Activated CD8-positive, alpha-beta memory T cell treated with anti-CD3 and anti-CD28 coated beads for 4 hours (primary cell): ENCODE data around the gene TAS2R43.
"Not testable (repeated sequence)": the region's sequence is repeated elsewhere in the genome, so short reads cannot be mapped to it uniquely, and the experiment has no call there.

Experiments used
- DNase-seq, 2 donors: peaks; one replicate each; pipeline ENCODE4 v3.0.0-alpha.2; 2020; ENCODE audit warnings: low read depth in 2 of 2

Gene TAS2R43, protein sequence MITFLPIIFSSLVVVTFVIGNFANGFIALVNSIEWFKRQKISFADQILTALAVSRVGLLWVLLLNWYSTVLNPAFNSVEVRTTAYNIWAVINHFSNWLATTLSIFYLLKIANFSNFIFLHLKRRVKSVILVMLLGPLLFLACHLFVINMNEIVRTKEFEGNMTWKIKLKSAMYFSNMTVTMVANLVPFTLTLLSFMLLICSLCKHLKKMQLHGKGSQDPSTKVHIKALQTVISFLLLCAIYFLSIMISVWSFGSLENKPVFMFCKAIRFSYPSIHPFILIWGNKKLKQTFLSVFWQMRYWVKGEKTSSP

DNA sequence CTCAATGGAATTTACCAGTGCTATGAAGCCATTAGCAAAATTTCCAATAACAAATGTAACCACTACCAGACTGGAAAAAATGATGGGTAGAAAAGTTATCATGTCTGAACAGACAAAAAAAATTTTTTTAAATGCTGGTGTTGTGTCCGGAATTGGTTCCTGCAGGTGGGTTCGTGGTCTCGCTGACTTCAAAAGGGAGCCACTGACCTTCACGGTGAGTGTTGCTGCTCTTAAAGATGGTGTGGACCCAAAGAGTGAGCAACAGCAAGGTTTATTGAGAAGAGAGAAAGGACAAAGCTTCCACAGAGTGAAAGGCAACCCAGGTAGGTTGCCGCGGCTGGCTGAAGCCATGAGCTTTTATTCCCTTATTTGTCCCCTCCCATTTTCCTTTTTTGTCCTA lies at the start of gene TAS2R43:
Gene TAS2R43 (minus strand): TSS at position 186 of the 400 bp plus-strand sequence. CDS start 84 bp downstream, at position 102.
- no peak for DNase-seq

DNA sequence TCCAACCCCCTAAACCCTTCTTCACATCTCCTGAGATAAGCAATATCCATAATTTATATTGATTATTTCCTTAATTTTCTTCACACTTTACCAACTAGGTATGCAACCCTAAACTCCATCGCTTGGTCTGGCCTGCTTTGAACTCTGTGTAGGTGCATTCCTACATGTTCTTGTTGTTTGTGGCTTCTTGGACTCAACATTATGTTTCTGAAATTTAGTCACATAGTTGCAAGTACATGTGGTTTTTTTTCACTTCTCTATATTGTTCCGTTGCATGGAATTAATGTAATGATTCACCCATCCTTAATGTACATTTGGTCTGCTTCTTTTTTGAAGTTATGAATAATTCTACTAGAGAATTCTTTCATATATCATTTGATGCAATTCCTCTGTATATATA lies 44.0 kb upstream of the TAS2R43 start:
- DNase-seq: no peak

DNA sequence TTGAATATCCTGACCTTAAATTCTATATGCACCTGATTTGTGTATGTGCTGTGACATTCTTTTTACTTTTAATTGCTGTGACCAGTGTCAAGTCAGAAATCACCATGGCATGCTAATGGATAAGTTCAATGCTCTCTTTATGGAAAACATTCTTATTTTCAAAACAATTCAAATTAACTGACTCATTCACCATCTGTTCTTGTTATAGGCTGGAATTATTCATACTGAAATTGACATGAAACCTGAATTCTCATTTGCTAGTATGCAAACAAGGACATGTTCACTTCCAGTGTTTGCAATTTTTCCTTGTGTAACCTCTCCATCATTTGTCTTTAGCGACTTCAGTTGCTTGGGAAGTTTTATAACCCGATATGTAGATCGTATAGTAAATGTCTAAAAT lies 42.2 kb upstream of the TAS2R43 start, which contains the start of gene TAS2R30:
Gene TAS2R30 (minus strand): TSS at position 340 of the 400 bp plus-strand sequence. CDS start 400 bp downstream, outside the sequence.
- no peak for DNase-seq

DNA sequence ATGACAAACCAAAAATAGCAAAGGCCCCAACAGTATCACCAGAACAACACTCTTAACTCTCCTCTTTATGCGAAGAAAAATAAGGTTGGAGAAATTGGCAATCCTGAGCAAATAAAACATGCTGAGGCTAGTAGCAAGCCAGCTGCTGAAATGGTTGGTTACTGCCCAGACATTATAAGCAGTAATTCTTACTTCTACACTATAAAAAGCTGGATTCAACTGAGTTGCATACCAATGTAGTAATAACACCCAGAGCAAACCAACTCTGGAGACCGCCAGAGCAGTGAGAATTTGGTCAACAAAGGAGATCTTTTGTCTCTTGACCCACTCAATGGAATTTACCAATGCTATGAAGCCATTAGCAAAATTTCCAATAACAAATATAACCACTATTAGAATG lies 41.7 kb upstream of the TAS2R43 start:
- DNase-seq: no peak

DNA sequence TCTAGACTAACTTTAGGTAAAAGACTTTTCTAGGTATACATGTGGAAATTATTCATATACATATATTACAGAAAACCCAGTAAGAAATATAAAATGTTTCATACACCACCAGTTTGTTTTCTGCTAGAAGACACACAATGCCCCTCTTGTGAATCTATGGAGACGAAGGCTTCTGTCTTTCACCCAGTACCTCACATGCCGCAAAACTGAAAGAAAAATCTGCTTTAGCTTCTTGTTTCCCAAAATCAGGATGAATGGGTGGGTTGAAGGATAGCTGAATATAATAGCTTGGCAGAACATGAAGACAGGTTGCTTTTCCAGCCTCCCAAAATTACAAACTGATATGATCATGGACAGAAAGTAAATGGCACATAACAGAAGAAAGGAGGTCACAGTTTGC lies 41.0 kb upstream of the TAS2R43 start:
- DNase-seq: no peak

DNA sequence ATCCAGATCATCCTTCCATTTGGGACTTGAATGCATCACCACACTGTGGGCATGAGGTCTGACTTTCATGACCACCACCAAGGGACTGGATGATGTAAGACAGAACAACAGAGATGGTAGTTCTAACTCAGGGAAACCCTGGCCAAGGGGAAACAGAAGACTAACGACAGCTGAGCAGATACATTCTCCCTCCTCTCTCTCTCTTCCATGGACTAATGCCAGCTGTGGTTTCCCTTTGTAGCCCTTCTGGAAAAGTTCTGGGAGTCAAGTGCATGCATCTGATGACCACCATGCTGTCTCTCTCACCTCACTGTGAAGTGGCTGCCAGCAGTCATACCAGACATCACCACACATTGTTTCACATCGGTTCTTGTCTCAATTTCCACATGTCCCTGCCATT lies 38.9 kb upstream of the TAS2R43 start:
- no peak for DNase-seq

DNA sequence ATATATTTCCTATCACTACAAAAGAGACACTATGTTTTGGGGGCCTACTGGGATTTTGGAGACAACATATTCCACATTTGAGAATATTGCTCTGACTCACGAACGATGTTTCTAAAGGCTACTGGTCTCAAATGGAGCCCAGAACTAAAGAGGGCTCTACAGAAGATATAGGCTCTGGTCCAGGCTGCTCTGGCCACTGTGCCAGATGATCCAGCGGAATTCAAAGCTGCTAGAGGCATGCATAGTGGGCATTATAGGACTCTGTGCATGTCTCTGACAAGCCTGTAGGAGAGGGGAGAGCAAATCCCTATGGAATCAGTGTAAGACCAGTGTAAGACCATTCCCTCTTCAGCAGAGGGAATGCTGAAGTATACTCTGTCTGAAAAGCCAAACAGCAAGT lies 38.3 kb upstream of the TAS2R43 start:
- no peak for DNase-seq

DNA sequence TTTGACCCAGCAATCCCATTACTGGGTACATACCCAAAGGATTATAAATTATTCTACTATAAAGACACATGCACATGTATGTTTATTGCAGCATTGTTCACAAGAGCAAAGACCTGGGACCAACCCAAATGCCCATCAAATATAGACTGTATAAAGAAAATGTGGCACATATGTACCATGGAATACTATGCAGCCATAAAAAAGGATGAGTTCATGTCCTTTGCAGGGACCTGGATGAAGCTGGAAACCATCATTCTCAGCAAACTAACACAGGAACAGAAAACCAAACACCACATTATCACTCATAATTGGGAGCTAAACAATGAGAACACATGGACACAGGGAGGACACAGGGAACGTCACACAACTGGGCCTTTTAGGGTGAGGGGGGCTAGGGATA lies 22.0 kb upstream of the TAS2R43 start:
- not testable (repeated sequence) for DNase-seq

DNA sequence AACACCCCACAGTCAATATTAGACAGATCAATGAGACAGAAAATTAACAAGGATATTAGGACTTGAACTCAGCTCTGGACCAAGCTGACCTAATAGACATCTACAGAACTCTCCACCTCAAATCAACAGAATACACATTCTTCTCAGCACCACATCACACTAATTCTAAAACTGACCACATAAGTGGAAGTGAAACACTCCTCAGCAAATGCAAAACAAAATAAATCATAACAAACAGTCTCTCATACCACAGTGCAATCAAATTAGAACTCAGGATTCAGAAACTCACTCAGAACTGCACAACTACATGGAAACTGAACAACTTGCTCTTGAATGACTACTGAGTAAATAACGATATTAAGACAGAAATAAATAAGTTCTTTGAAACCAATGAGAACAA lies 19.1 kb upstream of the TAS2R43 start:
- not testable (repeated sequence) for DNase-seq

DNA sequence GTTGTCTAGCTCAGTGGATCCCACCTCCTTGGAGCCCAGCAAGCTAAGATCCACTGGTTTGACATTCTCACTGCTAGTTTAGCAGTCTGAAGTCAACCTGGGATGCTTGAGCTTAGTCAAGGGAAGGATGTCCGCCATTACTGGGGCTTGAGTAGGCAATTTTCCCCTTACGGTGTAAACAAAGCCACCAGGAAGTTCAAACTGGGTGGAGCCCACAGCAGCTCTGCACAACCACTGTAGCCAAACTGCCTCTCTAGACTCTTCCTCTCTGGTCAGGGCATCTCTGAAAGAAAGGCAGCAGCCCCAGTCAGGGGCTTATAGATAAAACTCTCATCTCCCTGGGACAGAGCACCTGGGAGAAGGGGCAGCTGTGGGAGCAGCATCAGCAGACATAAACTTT lies 16.7 kb upstream of the TAS2R43 start:
- no peak for DNase-seq

DNA sequence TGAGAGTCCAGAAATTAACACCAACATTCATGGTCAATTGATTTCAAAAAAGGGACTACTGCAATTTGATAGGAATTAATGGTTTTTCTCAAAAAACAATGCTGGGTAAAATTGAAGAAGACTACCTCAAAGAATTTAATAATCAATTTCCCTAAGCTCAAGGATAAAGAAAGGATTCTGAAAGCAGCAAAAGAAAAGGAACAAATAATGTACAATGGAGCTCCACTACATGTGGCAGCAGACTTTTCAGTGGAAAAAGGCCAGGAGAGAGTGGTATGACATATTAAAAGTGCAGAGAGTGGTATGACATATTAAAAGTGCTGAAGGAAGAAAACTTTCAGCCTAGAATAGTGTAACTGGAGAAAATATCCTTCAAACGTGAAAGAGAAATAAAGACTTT lies 15.6 kb upstream of the TAS2R43 start:
- no peak for DNase-seq

DNA sequence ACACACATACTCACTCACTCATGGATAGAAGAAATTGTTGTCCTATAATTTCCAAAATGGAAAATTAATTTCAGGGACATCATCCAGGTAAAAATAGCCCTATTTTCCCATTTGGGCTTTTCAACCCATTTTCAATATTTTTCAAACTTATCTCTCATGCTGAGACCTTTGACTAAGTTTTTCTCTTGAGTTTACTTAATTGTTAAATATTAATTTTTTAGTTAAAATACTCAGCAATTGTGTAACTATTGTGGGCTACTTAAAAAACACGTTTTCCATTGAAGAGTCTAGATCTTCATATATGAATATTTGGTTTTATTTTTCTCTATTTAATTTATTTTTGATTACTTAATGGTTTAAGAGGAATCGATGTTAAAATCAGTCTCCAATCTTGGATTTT lies 14.2 kb upstream of the TAS2R43 start:
- no peak for DNase-seq

DNA sequence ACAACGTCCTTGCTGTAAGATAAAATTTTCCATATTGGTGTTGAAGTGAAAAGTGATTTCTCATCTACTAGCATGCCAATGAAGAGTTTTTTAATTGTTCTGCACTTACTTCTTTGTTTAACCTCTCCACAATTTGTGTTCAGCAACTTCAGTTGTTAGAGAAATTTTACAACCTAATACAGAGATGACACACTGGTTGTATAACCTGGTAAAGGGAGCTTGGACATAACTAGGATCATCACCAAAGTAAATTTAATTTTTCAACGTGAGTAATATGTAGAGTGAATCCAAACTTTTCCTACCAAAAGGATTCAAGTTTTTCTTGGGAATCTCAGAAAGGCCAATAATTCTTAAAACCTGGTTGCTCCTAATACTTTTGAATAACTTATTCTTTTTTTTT lies 13.4 kb upstream of the TAS2R43 start:
- no peak for DNase-seq

DNA sequence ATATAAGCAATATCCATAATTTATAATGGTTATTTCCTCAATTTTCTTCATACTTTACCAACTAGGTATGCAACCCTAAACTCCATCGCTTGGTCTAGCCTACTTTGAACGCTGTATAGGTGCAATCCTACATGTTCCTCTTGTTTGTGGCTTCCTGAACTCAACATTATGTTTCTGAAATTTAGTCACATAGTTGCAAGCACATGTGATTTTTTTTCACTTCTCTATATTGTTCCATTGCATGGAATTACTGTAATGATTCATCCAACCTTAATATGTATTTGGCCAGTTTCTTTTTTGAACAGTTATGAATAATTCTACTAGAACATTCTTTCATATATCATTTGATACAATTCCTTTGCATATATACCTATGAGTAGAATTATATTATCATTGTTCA lies 2.8 kb upstream of the TAS2R43 start:
- DNase-seq: not testable (repeated sequence)

DNA sequence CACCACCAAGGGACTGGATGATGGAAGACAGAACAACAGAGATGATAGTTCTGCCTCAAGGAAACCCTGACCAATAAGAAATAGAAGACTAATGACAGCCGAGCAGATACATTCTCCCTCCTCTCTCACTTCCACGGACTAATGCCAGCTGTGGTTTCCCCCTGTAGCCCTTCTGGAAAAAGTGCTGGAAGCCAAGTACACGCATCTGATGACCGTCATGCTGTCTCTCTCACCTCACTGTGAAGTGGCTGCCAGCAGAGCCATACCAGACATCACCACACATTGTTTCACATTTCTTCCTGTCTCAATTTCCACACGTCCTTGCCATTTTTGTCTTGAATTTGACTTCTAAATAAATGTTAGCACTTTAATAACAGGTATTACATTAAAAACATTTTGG lies 2.9 kb downstream of the TAS2R43 start:
- DNase-seq: no peak

DNA sequence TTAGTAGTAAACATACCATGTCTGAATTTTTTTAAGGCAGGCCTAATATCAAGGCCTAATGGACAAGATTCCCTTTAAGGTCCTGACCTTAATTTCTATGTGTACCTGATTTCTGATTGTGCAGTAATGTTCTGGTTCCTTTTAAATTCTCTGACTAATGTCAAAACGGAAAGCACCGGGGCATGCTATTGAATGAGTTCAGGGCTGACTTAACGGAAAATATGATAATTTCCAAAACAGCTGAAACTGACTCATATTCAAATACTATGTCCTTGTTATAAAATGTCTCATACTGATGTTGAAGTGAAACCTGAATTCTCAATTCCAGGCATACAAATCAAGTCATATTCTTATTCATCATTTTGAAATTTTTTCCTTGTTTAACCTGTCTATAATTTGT lies 6.7 kb downstream of the TAS2R43 start:
- DNase-seq: no peak

DNA sequence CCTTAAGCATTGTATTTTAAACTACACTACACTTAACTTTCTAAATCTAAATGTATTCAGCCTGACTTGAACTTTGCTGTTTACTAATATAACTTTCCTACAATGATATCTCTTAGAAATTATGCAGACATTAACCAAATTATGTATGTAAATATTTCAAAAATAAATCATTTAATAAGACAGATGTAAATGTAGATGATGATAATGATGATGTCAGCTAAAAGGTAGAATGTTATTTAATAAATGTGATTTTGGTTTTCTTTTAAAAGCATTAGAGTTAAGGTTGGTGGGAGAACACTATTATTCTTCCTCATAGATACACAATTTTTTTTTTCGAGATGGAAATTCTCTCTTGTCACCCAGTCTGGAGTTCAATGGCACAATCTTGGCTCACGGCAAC lies 10.1 kb downstream of the TAS2R43 start:
- no peak for DNase-seq

DNA sequence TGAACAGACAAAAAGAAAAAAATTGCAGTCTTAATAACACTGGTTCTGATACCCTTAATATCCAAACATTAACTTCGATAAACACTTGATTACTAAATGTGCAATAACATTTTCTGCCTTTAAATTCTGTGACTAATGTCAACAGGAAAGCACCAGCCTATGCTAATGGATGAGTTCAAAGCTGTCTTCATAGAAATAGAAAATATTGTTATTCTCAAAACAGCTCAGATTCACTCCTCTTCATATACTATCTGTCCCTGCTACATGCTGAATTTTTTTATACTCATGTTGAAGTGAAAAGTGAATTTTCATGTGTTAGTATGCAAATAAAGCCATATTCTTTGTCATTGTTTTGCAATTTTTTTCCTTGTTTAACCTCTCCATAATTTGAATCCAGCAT lies 13.9 kb downstream of the TAS2R43 start:
- no peak for DNase-seq

DNA sequence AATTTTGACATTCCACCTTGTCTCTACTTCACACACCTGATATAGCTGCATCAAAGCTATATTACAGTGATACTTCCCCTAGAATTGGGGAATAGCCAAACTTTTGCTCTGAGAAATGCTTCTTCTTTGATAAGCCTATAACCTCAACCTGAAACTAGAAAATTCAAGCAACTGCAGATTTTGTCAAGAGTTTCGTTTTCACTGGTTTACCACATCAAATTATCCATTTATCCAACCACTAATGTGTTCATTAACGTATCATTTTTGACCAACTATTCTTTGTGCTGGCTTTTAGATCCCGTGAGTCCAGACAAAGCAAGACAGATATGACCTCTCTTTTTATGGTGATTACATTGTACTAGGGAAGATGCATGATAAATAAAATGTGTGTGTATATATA lies 16.5 kb downstream of the TAS2R43 start:
- no peak for DNase-seq

DNA sequence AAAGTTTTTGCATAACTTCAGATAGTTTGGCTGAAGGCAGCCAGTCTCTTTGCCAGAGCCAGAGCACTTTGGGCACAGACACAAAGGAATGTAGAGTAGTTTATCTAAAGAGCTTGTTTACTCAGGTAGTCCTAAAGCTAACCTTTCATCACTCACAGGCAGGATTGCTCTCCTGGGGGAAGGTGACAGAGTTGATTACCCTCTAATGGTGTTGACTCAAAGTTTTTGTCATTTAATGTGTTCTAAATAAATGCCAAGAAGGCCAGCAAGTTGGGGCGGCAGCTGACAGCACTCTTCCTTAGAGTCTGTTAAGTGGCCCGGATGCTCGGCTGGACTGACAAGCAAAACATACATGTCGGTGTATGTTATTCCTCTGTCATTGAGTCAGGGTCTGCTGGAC lies 20.7 kb downstream of the TAS2R43 start:
- DNase-seq: no peak

DNA sequence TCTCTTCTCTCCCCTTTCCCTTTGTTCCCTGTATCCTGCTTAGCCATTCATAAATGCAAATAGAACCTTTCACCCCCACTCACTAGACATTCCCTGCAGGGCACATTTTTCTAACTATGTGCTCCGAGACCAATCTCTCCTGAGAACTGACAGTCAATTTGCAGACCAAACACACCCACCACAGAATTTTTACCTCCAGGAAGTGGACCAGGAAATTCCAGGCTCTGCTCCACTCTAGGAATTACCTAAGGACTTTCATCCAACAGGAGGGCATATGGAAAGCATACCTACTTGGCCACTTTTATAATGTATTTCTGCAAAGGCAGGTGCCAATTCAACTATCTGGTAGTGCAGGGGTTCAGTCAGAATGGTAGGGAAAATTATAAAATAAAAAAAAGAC lies 21.1 kb downstream of the TAS2R43 start:
- no peak for DNase-seq

DNA sequence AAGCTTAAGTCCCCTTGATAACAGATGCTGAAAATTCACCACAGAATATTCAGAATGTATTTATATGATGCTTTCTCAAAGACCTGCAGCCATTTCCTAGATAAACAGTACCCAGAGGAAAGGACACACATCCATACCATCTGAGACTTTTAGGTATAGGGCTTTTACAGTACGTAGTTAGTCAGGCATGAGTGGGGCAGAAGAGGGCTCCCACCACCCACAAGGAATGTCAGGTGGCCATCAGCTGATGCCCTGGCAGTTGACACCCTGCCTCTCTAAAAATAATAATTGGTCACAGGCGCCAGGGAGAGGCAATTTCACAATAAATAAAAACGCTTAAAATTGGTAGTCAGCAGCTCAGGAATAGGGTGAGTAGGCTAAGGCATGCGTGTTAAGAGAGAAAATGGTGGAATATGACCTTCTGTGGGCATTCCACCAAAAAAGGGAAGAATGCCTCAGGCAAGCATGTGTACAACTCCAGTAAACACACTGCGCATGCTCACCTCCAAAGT lies 22.2 kb downstream of the TAS2R43 start:
- no peak for DNase-seq

DNA sequence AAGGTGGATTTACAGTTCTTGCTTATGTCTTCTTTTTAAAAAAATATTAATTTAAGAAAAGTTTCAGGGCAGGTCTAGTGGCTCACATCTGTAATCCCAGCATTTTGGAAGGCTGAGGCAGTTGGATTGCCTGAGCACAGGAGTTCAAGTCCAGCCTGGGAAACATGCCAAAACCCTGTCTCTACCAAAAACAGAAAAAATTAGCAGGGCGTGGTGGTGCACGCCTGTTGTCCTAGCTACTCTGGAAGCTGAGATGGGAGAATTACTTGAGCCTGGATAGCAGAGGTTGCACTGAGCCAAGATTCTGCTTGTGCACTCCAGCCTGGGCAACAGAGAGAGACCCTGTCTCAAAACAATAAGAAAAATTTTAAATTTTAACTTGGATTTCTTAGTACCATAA lies 24.6 kb downstream of the TAS2R43 start:
- DNase-seq: no peak

DNA sequence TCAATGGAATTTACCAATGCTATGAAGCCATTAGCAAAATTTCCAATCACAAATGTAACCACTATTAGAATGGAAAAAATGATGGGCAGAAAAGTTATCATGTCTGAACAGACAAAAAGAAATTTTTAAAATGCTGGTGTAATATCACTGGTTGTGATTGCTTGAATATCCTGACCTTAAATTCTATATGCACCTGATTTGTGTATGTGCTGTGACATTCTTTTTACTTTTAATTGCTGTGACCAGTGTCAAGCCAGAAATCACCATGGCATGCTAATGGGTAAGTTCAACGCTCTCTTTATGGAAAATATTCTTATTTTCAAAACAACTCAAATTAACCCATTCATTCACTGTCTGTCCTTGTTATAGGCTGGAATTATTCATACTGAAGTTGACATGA lies 29.9 kb downstream of the TAS2R43 start, which contains the start of gene TAS2R46:
Gene TAS2R46 (minus strand): TSS at position 101 of the 400 bp plus-strand sequence. CDS start 0 bp downstream, at position 101.
- DNase-seq: not testable (repeated sequence)
